ENCODE data around the gene FRMD4A.

GRCh38 chr10:13840036-13840435 lies 490.7 kb downstream of the FRMD4A start:
- TF ChIP-seq CTCF (IDR thresholded peaks at IDR 0.05; ENCODE audit: insufficient read depth, low read length, poor library complexity, severe bottlenecking) (no peak), EZH2phosphoT487 (conservative IDR thresholded peaks at IDR 0.05; ENCODE audit: low read length) (no peak)

All from SU-DHL-6 (cell line).